Activated naive CD8-positive, alpha-beta T cell treated with anti-CD3 and anti-CD28 coated beads, Interleukin-2, amount 10 ng/mL, durations not matched to agents 7 days and 5 days (primary cell): ENCODE data around the gene GNA15. TPM values are rescaled to one million over a fixed set of nuclear protein-coding genes. Genes with fewer than 3 reads are reported as not detected.
"Not testable (repeated sequence)": the region's sequence is repeated elsewhere in the genome, so short reads cannot be mapped to it uniquely, and the experiment has no call there.

ENCODE experiments used
- ATAC-seq: fragments of 150-1000 bp; cut with Tn5 transposase; one replicate; pipeline ENCODE4 v1.10.0; 2021; ENCODE audit warnings: low read depth, moderate library complexity
- POLR2A ChIA-PET: fragments of 350-600 bp; sonication (Branson Sonifier 250); formaldehyde crosslinking; loops from one replicate; lab custom pipeline; 2021; ENCODE audit warnings: antibody characterized with exemption; lab: Charles Lee
- DNase-seq: peaks from one replicate; pipeline ENCODE4 v3.0.0; 2021
- H3K27ac Mint-ChIP-seq: one replicate; pipeline ENCODE4 v1.8.0; 2022; ENCODE audit warnings: mild to moderate bottlenecking, mixed read lengths
- H3K27me3 Mint-ChIP-seq: one replicate; pipeline ENCODE4 v1.8.0; 2022; ENCODE audit warnings: mild to moderate bottlenecking, moderate library complexity, mixed read lengths
- H3K36me3 Mint-ChIP-seq: one replicate; pipeline ENCODE4 v1.8.0; 2021; ENCODE audit warnings: mild to moderate bottlenecking, mixed read lengths
- H3K4me1 Mint-ChIP-seq: one replicate; pipeline ENCODE4 v1.8.0; 2021; ENCODE audit warnings: mixed read lengths
- H3K4me3 Mint-ChIP-seq: one replicate; pipeline ENCODE4 v1.8.0; 2022; ENCODE audit warnings: mild to moderate bottlenecking, moderate library complexity, mixed read lengths
- H3K9me3 Mint-ChIP-seq: one replicate; pipeline ENCODE4 v1.8.0; 2021; ENCODE audit warnings: mixed read lengths
- total RNA-seq, 2 experiments: library from RNA; stranded (reverse); gene quantifications; one replicate each; pipeline ENCODE4 v1.2.3, GENCODE V29; 2021

GNA15 gene
- total RNA-seq, 2 experiments from 2014 or later: 17.9 to 19.5 TPM

GRCh38 chr19:3184847-3185460, 49.1 kb downstream of the GNA15 start:
- no peaks in the 10 kb centered on the region for H3K9me3 Mint-ChIP-seq
- peak overlapping the region; percentile 92 for H3K4me3 Mint-ChIP-seq
- peak; percentile 28 for ATAC-seq
- peak overlapping the region; percentile 93 for H3K27ac Mint-ChIP-seq
- H3K27me3 Mint-ChIP-seq: no peaks in the 10 kb centered on the region
- DNase-seq: peak; percentile 73
- peaks cover 45% of the 10 kb centered on the region for H3K4me1 Mint-ChIP-seq
- POLR2A ChIA-PET: interaction anchor here (1.0 to 1.4 kb wide), 3 partner anchors 91 to 149 kb away, joined by 3 to 4 read pairs (median 3); no protein-coding TSS in a partner anchor
- H3K36me3 Mint-ChIP-seq: peaks cover 31% of the 10 kb centered on the region

- H3K36me3 Mint-ChIP-seq: peaks cover 26% of the 10 kb centered on the region
- no peaks in the 10 kb centered on the region for H3K9me3 Mint-ChIP-seq
- H3K27me3 Mint-ChIP-seq: no peaks in the 10 kb centered on the region
- peak within 1 kb of the TSS; percentile 93 for H3K27ac Mint-ChIP-seq
- H3K4me3 Mint-ChIP-seq: peak within 1 kb of the TSS; percentile 92
- peak; percentile 74 for ATAC-seq
- POLR2A ChIA-PET: interaction anchor here (0.6 to 2.0 kb wide), 5 partner anchors 8 to 150 kb away, joined by 3 to 8 read pairs (median 4); no protein-coding TSS in a partner anchor
- H3K4me1 Mint-ChIP-seq: peaks cover 44% of the 10 kb centered on the region
- DNase-seq: peak; percentile 97
Measured at GRCh38 chr19:3185461-3186159, 49.8 kb downstream of the GNA15 start, which contains the start of gene NCLN. Gene NCLN (plus strand): TSS chr19:3185930. CDS start chr19:3186031, 101 bp downstream.

- Mint-ChIP-seq H3K27ac (peak overlapping the region; percentile 77), H3K4me3 (peak overlapping the region; percentile 92), H3K27me3 (no peaks in the 10 kb centered on the region), H3K36me3 (peaks cover 20% of the 10 kb centered on the region), H3K4me1 (peaks cover 46% of the 10 kb centered on the region), H3K9me3 (no peaks in the 10 kb centered on the region)
- POLR2A ChIA-PET: interaction anchor here (0.6 to 2.0 kb wide), 5 partner anchors 9 to 125 kb away, joined by 3 to 8 read pairs (median 3); no protein-coding TSS in a partner anchor
- no peak for DNase-seq
- ATAC-seq: peak; percentile 3
Measured at GRCh38 chr19:3186160-3186688, 50.4 kb downstream of the GNA15 start.

GRCh38 chr19:3186891-3187661, 51.2 kb downstream of the GNA15 start:
- Mint-ChIP-seq H3K4me1 (peaks cover 46% of the 10 kb centered on the region), H3K27me3 (no peaks in the 10 kb centered on the region), H3K9me3 (no peaks in the 10 kb centered on the region), H3K27ac (peak overlapping the region; percentile 77), H3K36me3 (peaks cover 19% of the 10 kb centered on the region), H3K4me3 (peak overlapping the region; percentile 92)
- POLR2A ChIA-PET: interaction anchor here (0.6 to 2.0 kb wide), 4 partner anchors 10 to 208 kb away, joined by 3 to 8 read pairs (median 4); no protein-coding TSS in a partner anchor
- DNase-seq: no peak
- ATAC-seq: no peak

GRCh38 chr19:3187662-3188511, 52.1 kb downstream of the GNA15 start:
- peak overlapping the region; percentile 72 for H3K27ac Mint-ChIP-seq
- ATAC-seq (no peak), DNase-seq (no peak)
- peaks cover 17% of the 10 kb centered on the region for H3K36me3 Mint-ChIP-seq
- H3K4me1 Mint-ChIP-seq: peaks cover 43% of the 10 kb centered on the region
- H3K4me3 Mint-ChIP-seq: peak overlapping the region; percentile 92
- no peaks in the 10 kb centered on the region for H3K27me3 Mint-ChIP-seq
- POLR2A ChIA-PET: interaction anchor here (0.6 to 2.0 kb wide), 2 partner anchors 11 to 208 kb away, joined by 3 to 8 read pairs; no protein-coding TSS in a partner anchor
- no peaks in the 10 kb centered on the region for H3K9me3 Mint-ChIP-seq

GRCh38 chr19:3188627-3189596, 53.1 kb downstream of the GNA15 start:
- no peaks in the 10 kb centered on the region for H3K9me3 Mint-ChIP-seq
- H3K27me3 Mint-ChIP-seq: no peaks in the 10 kb centered on the region
- no peak for ATAC-seq
- H3K36me3 Mint-ChIP-seq: peaks cover 17% of the 10 kb centered on the region
- peaks cover 37% of the 10 kb centered on the region for H3K4me1 Mint-ChIP-seq
- POLR2A ChIA-PET: interaction anchor here (0.8 kb wide), 1 partner anchor 9 kb away, joined by 4 read pairs; no protein-coding TSS in a partner anchor
- peak overlapping the region; percentile 55 for H3K4me3 Mint-ChIP-seq
- DNase-seq: no peak
- peak overlapping the region; percentile 72 for H3K27ac Mint-ChIP-seq

GRCh38 chr19:3189702-3190469, 54.1 kb downstream of the GNA15 start:
- Mint-ChIP-seq H3K4me1 (peaks cover 28% of the 10 kb centered on the region), H3K9me3 (no peaks in the 10 kb centered on the region), H3K36me3 (peaks cover 14% of the 10 kb centered on the region), H3K27me3 (no peaks in the 10 kb centered on the region), H3K4me3 (no peak overlapping the region), H3K27ac (no peak overlapping the region)
- no peak for DNase-seq
- ATAC-seq: no peak
- POLR2A ChIA-PET: interaction anchor here (0.8 kb wide), 1 partner anchor 10 kb away, joined by 4 read pairs; no protein-coding TSS in a partner anchor

GRCh38 chr19:3190470-3190770, 54.6 kb downstream of the GNA15 start:
- POLR2A ChIA-PET: no interaction called here
- Mint-ChIP-seq H3K27ac (no peak overlapping the region), H3K27me3 (no peaks in the 10 kb centered on the region), H3K4me3 (no peak overlapping the region), H3K9me3 (no peaks in the 10 kb centered on the region), H3K36me3 (peaks cover 14% of the 10 kb centered on the region), H3K4me1 (peaks cover 24% of the 10 kb centered on the region)
- no peak for DNase-seq
- no peak for ATAC-seq

- H3K27me3 Mint-ChIP-seq: no peaks in the 10 kb centered on the region
- DNase-seq (no peak), ATAC-seq (no peak)
- no peaks in the 10 kb centered on the region for H3K9me3 Mint-ChIP-seq
- no peak overlapping the region for H3K27ac Mint-ChIP-seq
- peaks cover 23% of the 10 kb centered on the region for H3K4me1 Mint-ChIP-seq
- H3K4me3 Mint-ChIP-seq: no peak overlapping the region
- peaks cover 14% of the 10 kb centered on the region for H3K36me3 Mint-ChIP-seq
- POLR2A ChIA-PET: no interaction called here
Measured at GRCh38 chr19:3190921-3191805, 55.3 kb downstream of the GNA15 start.

- H3K4me1 Mint-ChIP-seq: peaks cover 20% of the 10 kb centered on the region
- H3K36me3 Mint-ChIP-seq: peaks cover 12% of the 10 kb centered on the region
- H3K27ac Mint-ChIP-seq, H3K9me3 Mint-ChIP-seq, H3K27me3 Mint-ChIP-seq, ATAC-seq, H3K4me3 Mint-ChIP-seq, DNase-seq, POLR2A ChIA-PET: not testable (repeated sequence)
Measured at GRCh38 chr19:3191806-3192104, 55.9 kb downstream of the GNA15 start.
